Measurements from ENCODE around the gene DUSP7.
A peak's percentile ranks its signal among the peaks of the same experiment; 100 is the strongest.

DNA sequence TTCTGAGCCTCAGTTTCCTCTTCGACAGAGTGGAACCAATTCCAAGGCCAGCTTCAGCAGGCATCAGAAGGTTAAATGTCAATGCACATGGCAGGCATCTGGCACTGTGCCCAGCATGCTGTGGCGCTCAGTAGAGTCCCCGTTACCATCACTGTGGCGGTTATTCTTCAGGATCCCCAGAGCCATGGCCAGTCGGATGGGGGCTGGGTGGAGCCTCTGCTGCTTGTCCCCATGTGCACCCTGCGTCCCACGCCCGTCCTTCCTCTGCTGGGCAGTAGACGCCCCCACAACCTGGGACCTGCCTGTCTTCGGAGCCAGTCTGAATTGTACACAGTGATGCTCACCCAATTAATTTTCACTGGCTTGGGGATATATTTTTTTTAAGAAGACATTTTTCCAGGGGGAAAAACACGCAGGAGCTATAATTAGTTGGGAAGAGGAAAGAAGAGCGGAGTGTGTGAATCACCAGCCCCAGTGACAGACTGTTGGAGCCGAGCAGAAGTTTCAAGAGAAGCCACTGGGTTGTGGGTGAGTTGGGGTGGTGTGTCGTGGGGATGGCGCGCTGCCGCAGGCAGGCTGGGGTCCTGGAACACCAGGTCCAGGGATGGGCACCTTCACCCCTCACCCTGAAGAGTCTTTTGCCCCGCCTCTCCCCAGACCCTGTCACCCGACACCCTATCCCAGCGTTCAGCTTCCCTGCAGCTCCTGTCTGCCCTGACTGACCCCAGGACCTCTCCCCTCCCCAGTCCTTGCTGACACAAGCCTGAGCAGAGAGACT is 33.9 kb downstream of the DUSP7 start:
- TF ChIP-seq, protein P1, sequence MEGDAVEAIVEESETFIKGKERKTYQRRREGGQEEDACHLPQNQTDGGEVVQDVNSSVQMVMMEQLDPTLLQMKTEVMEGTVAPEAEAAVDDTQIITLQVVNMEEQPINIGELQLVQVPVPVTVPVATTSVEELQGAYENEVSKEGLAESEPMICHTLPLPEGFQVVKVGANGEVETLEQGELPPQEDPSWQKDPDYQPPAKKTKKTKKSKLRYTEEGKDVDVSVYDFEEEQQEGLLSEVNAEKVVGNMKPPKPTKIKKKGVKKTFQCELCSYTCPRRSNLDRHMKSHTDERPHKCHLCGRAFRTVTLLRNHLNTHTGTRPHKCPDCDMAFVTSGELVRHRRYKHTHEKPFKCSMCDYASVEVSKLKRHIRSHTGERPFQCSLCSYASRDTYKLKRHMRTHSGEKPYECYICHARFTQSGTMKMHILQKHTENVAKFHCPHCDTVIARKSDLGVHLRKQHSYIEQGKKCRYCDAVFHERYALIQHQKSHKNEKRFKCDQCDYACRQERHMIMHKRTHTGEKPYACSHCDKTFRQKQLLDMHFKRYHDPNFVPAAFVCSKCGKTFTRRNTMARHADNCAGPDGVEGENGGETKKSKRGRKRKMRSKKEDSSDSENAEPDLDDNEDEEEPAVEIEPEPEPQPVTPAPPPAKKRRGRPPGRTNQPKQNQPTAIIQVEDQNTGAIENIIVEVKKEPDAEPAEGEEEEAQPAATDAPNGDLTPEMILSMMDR (IDR thresholded peaks at IDR 0.05): no peak
- TF ChIP-seq POLR2A (IDR thresholded peaks at IDR 0.05) (no peak), EP300 (IDR thresholded peaks at IDR 0.05) (peak in 1 of 4 donors; percentile 57)
